ENCODE results near the gene BCL2L2. TPM values are rescaled to one million over a fixed set of nuclear protein-coding genes. Genes with fewer than 3 reads are reported as not detected.

The BCL2L2 gene
- total RNA-seq, 1 donor from 2014 or later, result 21.4 TPM

DNA sequence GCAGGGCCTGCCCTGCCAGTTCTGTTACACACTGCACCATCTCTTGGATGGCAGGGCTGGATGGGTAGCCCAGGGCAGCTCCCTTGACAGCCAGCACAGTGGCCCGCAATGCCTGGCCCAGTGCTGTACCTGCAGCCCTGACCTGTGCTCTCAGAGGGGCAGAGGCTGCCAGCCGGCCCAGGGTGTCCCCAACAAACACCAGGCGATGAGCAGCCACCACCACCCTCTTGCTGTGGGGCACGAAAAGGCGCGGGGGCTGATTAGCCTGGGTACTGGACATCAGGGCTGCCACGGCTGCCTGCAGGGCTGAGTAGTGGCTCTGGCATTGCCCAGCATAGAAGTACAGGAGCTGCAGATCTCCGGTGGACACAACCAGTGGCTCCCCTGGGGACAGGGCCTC lies 50.6 kb downstream of the BCL2L2 start:
- Mint-ChIP-seq H3K27me3 (ENCODE audit: low read depth, unreplicated experiment) (peaks cover 17% of the 10 kb centered on the region), H3K4me1 (ENCODE audit: low read depth, unreplicated experiment) (peaks cover 2% of the 10 kb centered on the region), H3K36me3 (ENCODE audit: low read depth, unreplicated experiment) (peaks cover 3% of the 10 kb centered on the region), H3K4me3 (ENCODE audit: unreplicated experiment) (no peak overlapping the region), H3K27ac (ENCODE audit: unreplicated experiment) (no peak overlapping the region), H3K9me3 (ENCODE audit: unreplicated experiment) (peaks cover 4% of the 10 kb centered on the region)
- Histone ChIP-seq H4K20me1 (ENCODE audit: insufficient read depth, low read length) (peaks cover 5% of the 10 kb centered on the region), H3K27me3 (ENCODE audit: insufficient read depth, low read length) (peaks cover 2% of the 10 kb centered on the region), H3K4me1 (ENCODE audit: insufficient read depth, low read length) (peaks cover 4% of the 10 kb centered on the region), H3K79me2 (ENCODE audit: insufficient read depth, low read length) (no peaks in the 10 kb centered on the region), H2AFZ (ENCODE audit: low read depth, low read length) (no peak overlapping the region), H3K27ac (ENCODE audit: low read depth, low read length) (no peak overlapping the region), H3K9me3 (ENCODE audit: insufficient read depth, low read depth, low read length) (no peaks in the 10 kb centered on the region), H3K9ac (ENCODE audit: low read length) (no peak overlapping the region), H3K36me3 (ENCODE audit: insufficient read depth, low read length) (peaks cover 3% of the 10 kb centered on the region), H3K4me2 (ENCODE audit: low read length) (no peak overlapping the region), H3K4me3 (ENCODE audit: insufficient read depth, low read depth, low read length) (no peak overlapping the region)
- TF ChIP-seq EZH2 (IDR thresholded peaks at IDR 0.05; ENCODE audit: insufficient read depth, low read length), result no peak
- TF ChIP-seq, protein P1, sequence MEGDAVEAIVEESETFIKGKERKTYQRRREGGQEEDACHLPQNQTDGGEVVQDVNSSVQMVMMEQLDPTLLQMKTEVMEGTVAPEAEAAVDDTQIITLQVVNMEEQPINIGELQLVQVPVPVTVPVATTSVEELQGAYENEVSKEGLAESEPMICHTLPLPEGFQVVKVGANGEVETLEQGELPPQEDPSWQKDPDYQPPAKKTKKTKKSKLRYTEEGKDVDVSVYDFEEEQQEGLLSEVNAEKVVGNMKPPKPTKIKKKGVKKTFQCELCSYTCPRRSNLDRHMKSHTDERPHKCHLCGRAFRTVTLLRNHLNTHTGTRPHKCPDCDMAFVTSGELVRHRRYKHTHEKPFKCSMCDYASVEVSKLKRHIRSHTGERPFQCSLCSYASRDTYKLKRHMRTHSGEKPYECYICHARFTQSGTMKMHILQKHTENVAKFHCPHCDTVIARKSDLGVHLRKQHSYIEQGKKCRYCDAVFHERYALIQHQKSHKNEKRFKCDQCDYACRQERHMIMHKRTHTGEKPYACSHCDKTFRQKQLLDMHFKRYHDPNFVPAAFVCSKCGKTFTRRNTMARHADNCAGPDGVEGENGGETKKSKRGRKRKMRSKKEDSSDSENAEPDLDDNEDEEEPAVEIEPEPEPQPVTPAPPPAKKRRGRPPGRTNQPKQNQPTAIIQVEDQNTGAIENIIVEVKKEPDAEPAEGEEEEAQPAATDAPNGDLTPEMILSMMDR (IDR thresholded peaks at IDR 0.05; ENCODE audit: insufficient read depth, low read depth, low read length), result no peak
- DNase-seq (ENCODE audit: low read depth) (no peak), FAIRE-seq (no peak)

DNA sequence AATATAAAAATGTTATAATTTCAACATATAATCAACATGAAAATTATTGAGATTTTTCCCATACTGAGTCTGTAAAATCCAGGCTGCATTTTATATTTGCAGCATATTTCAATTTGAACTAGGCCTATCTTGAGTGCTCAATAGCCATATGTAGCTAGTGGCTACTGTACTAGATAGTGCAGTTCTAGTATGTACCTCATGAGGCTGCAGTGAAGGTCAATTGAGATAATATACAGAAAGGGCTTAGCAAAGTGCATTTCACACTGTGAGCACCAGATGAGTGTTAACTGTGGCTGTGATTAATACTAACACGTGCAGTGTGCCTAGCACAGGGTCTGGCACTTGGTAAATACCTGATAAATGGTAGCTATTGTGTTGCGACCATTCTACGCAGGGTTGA lies 51.4 kb downstream of the BCL2L2 start:
- Histone ChIP-seq H3K36me3 (ENCODE audit: insufficient read depth, low read length) (peaks cover 3% of the 10 kb centered on the region), H3K27me3 (ENCODE audit: insufficient read depth, low read length) (peaks cover 2% of the 10 kb centered on the region), H3K4me1 (ENCODE audit: insufficient read depth, low read length) (peaks cover 4% of the 10 kb centered on the region), H3K79me2 (ENCODE audit: insufficient read depth, low read length) (no peaks in the 10 kb centered on the region), H3K27ac (ENCODE audit: low read depth, low read length) (no peak overlapping the region), H4K20me1 (ENCODE audit: insufficient read depth, low read length) (peaks cover 5% of the 10 kb centered on the region), H3K9me3 (ENCODE audit: insufficient read depth, low read depth, low read length) (no peaks in the 10 kb centered on the region), H2AFZ (ENCODE audit: low read depth, low read length) (no peak overlapping the region), H3K4me2 (ENCODE audit: low read length) (no peak overlapping the region), H3K4me3 (ENCODE audit: insufficient read depth, low read depth, low read length) (no peak overlapping the region), H3K9ac (ENCODE audit: low read length) (no peak overlapping the region)
- peaks cover under 1% of the 10 kb centered on the region for H3K4me1 Mint-ChIP-seq (ENCODE audit: low read depth, unreplicated experiment)
- H3K27me3 Mint-ChIP-seq (ENCODE audit: low read depth, unreplicated experiment), result peaks cover 17% of the 10 kb centered on the region
- H3K36me3 Mint-ChIP-seq (ENCODE audit: low read depth, unreplicated experiment), result peaks cover 3% of the 10 kb centered on the region
- DNase-seq (ENCODE audit: low read depth), result no peak
- peaks cover 3% of the 10 kb centered on the region for H3K9me3 Mint-ChIP-seq (ENCODE audit: unreplicated experiment)
- TF ChIP-seq EZH2 (IDR thresholded peaks at IDR 0.05; ENCODE audit: insufficient read depth, low read length), result no peak
- TF ChIP-seq, protein P1 (IDR thresholded peaks at IDR 0.05; ENCODE audit: insufficient read depth, low read depth, low read length), result no peak
- no peak overlapping the region for H3K4me3 Mint-ChIP-seq (ENCODE audit: unreplicated experiment)
- no peak overlapping the region for H3K27ac Mint-ChIP-seq (ENCODE audit: unreplicated experiment)
- no peak for FAIRE-seq

DNA sequence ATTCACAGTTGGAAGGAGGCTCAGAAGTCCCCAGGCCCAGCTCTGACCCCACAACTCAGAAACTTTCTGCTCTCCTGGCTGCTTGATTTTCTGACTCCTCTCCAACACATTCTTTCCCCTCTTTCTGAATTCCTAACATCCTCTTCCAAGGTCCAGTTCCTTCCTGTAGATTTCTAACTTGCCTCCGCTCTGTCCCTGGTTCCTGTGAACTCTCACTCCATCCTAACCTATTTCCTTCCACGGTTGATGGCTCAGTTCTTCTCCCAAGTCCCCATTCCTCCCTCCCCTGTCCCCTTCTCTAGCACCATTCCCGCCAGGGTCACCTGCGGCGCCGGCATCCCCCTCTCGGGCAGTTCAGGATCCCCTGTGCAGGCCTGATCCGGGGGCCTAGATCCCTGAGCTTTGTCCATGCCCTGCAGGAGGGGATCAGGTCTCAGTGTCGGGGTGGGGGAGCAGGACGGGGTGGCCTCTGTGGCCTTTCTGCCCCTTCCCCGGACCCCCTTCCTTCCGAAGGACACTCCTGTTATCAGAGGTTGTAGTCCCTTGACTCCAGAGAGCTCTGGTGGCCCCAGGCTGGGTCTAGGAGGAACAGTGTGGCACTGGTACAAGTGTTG lies 52.0 kb downstream of the BCL2L2 start:
- H3K9me3 ChIP-seq (ENCODE audit: insufficient read depth, low read depth, low read length), result no peaks in the 10 kb centered on the region
- H3K9me3 Mint-ChIP-seq (ENCODE audit: unreplicated experiment), result peaks cover 2% of the 10 kb centered on the region
- no peak overlapping the region for H3K4me3 ChIP-seq (ENCODE audit: insufficient read depth, low read depth, low read length)
- DNase-seq (ENCODE audit: low read depth) (no peak), FAIRE-seq (no peak)
- peaks cover 2% of the 10 kb centered on the region for H3K27me3 ChIP-seq (ENCODE audit: insufficient read depth, low read length)
- H3K4me1 ChIP-seq (ENCODE audit: insufficient read depth, low read length), result peaks cover 4% of the 10 kb centered on the region
- H4K20me1 ChIP-seq (ENCODE audit: insufficient read depth, low read length), result peaks cover 5% of the 10 kb centered on the region
- H3K79me2 ChIP-seq (ENCODE audit: insufficient read depth, low read length), result peaks cover under 1% of the 10 kb centered on the region
- peaks cover 3% of the 10 kb centered on the region for H3K36me3 Mint-ChIP-seq (ENCODE audit: low read depth, unreplicated experiment)
- H3K9ac ChIP-seq (ENCODE audit: low read length), result no peak overlapping the region
- H3K4me2 ChIP-seq (ENCODE audit: low read length), result no peak overlapping the region
- no peak overlapping the region for H3K27ac Mint-ChIP-seq (ENCODE audit: unreplicated experiment)
- no peak overlapping the region for H2AFZ ChIP-seq (ENCODE audit: low read depth, low read length)
- H3K27ac ChIP-seq (ENCODE audit: low read depth, low read length), result no peak overlapping the region
- H3K36me3 ChIP-seq (ENCODE audit: insufficient read depth, low read length), result peaks cover 3% of the 10 kb centered on the region
- no peak for TF ChIP-seq EZH2 (IDR thresholded peaks at IDR 0.05; ENCODE audit: insufficient read depth, low read length)
- TF ChIP-seq, protein P1 (IDR thresholded peaks at IDR 0.05; ENCODE audit: insufficient read depth, low read depth, low read length), result no peak
- peaks cover 16% of the 10 kb centered on the region for H3K27me3 Mint-ChIP-seq (ENCODE audit: low read depth, unreplicated experiment)
- H3K4me3 Mint-ChIP-seq (ENCODE audit: unreplicated experiment), result no peak overlapping the region
- no peaks in the 10 kb centered on the region for H3K4me1 Mint-ChIP-seq (ENCODE audit: low read depth, unreplicated experiment)

Measured in astrocyte (in vitro differentiated cells and primary cell).